22Rv1 (cell line): Measurements from ENCODE around the gene RPL37A.

Source experiments
- CTCF ChIP-seq: fragments of 450-650 bp; IDR thresholded peaks from 2 replicates; pipeline ENCODE4 v1.5.1; 2017; ENCODE audit warnings: mild to moderate bottlenecking
- ZFX ChIP-seq: fragments of 450-650 bp; IDR thresholded peaks from 2 replicates; pipeline ENCODE4 v1.6.1; 2017; ENCODE audit warnings: antibody characterized with exemption, borderline replicate concordance

DNA sequence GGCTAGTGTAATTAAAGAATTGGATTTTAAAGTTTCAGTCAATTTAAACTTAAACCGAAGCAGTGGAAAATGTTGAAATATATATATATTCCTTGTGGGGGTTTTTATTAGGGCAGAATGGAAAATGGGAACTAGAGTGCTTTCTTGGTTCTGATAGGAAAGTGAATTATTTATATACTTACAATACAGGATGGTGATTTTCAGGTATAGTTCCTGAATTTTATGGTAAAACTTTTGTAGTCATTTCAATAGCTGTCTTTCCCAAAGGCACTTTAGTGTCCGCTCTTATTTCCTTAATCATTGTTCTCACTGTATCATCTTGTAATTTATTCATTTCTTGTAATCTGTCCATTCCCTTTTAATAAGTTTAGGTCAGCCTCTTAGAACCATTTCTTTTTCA is 1.9 kb downstream of the RPL37A start:
- TF ChIP-seq CTCF (no peak), ZFX (no peak)
